Chondrocyte (in vitro differentiated cells): ENCODE results near the gene SLC45A2. TPM values are rescaled to one million over a fixed set of nuclear protein-coding genes. Genes with fewer than 3 reads are reported as not detected.
A peak's percentile ranks its signal among the peaks of the same experiment; 100 is the strongest.
"Not testable (repeated sequence)": the region's sequence is repeated elsewhere in the genome, so short reads cannot be mapped to it uniquely, and the experiment has no call there.

Source experiments
- DNase-seq: peaks from one replicate; pipeline ENCODE4 v3.0.0; 2021; ENCODE audit warnings: mixed read lengths, low spot score
- H3K27ac Mint-ChIP-seq: one replicate; pipeline ENCODE4 v1.8.0; 2021; ENCODE audit warnings: mild to moderate bottlenecking, moderate library complexity, mixed read lengths; ENCODE audit not compliant: unreplicated experiment
- H3K27me3 Mint-ChIP-seq: 2 replicates; pipeline ENCODE4 v1.8.0; 2021; ENCODE audit warnings: low read depth, mixed read lengths
- H3K36me3 Mint-ChIP-seq: 2 replicates; pipeline ENCODE4 v1.8.0; 2021; ENCODE audit warnings: low read depth, mixed read lengths
- H3K4me1 Mint-ChIP-seq: 2 replicates; pipeline ENCODE4 v1.8.0; 2021; ENCODE audit warnings: low read depth, mild to moderate bottlenecking, mixed read lengths
- H3K4me3 Mint-ChIP-seq: one replicate; pipeline ENCODE4 v1.8.0; 2021; ENCODE audit warnings: mild to moderate bottlenecking, moderate library complexity, mixed read lengths; ENCODE audit not compliant: unreplicated experiment
- H3K9me3 Mint-ChIP-seq: 2 replicates; pipeline ENCODE4 v1.8.0; 2021; ENCODE audit warnings: low read depth, mixed read lengths
- total RNA-seq: library from RNA; stranded (reverse); gene quantifications from 3 replicates; pipeline ENCODE4 v1.2.1, GENCODE V29; 2021
- TF ChIP-seq, protein P1 (sequence below): fragments of 200-600 bp; sonication (generic); IDR thresholded peaks from 2 replicates; pipeline ENCODE4 v1.5.0; 2021; ENCODE audit warnings: antibody characterized with exemption, mild to moderate bottlenecking, moderate library complexity

SLC45A2 gene
- total RNA-seq, 1 donor from 2014 or later, result 0.12 TPM

DNA sequence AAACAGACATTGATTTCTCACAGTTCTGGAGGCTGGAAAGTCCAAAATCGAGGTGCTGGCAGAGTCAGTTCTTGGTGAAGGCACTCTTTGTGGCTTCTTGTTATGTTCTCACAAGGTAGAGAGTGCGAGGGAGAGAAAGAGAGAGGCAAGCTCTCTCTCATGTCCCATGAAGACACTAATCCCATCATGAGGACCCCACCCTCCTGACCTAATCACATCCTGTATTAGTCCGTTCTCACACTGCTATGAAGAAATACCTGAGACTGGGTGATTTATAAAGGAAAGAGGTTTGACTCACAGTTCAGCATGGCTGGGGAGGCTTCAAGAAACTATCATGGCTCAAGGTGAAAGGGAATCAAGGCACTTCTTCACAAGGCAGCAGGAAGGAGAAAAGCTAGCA, 29.1 kb upstream of the SLC45A2 start:
- peaks cover 19% of the 10 kb centered on the region for H3K4me1 Mint-ChIP-seq
- DNase-seq, result no peak
- H3K27ac Mint-ChIP-seq, result no peak overlapping the region
- TF ChIP-seq, protein P1, sequence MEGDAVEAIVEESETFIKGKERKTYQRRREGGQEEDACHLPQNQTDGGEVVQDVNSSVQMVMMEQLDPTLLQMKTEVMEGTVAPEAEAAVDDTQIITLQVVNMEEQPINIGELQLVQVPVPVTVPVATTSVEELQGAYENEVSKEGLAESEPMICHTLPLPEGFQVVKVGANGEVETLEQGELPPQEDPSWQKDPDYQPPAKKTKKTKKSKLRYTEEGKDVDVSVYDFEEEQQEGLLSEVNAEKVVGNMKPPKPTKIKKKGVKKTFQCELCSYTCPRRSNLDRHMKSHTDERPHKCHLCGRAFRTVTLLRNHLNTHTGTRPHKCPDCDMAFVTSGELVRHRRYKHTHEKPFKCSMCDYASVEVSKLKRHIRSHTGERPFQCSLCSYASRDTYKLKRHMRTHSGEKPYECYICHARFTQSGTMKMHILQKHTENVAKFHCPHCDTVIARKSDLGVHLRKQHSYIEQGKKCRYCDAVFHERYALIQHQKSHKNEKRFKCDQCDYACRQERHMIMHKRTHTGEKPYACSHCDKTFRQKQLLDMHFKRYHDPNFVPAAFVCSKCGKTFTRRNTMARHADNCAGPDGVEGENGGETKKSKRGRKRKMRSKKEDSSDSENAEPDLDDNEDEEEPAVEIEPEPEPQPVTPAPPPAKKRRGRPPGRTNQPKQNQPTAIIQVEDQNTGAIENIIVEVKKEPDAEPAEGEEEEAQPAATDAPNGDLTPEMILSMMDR, result no peak
- H3K27me3 Mint-ChIP-seq, result no peaks in the 10 kb centered on the region
- no peaks in the 10 kb centered on the region for H3K9me3 Mint-ChIP-seq
- H3K4me3 Mint-ChIP-seq, result no peak overlapping the region
- no peaks in the 10 kb centered on the region for H3K36me3 Mint-ChIP-seq

GRCh38 chr5:34012791-34013190, 28.3 kb upstream of the SLC45A2 start:
- Mint-ChIP-seq H3K4me3 (no peak overlapping the region), H3K27ac (peak overlapping the region; percentile 1), H3K27me3 (no peaks in the 10 kb centered on the region), H3K4me1 (peaks cover 22% of the 10 kb centered on the region), H3K36me3 (no peaks in the 10 kb centered on the region), H3K9me3 (no peaks in the 10 kb centered on the region)
- DNase-seq, result no peak
- TF ChIP-seq, protein P1, result no peak

- Mint-ChIP-seq H3K4me1 (peaks cover 31% of the 10 kb centered on the region), H3K27me3 (no peaks in the 10 kb centered on the region), H3K4me3 (no peak overlapping the region), H3K36me3 (no peaks in the 10 kb centered on the region), H3K27ac (no peak overlapping the region), H3K9me3 (no peaks in the 10 kb centered on the region)
- TF ChIP-seq, protein P1, result no peak
- DNase-seq, result no peak
These were observed 27.0 kb upstream of the SLC45A2 start for GRCh38 chr5:34011536-34011935.

DNA sequence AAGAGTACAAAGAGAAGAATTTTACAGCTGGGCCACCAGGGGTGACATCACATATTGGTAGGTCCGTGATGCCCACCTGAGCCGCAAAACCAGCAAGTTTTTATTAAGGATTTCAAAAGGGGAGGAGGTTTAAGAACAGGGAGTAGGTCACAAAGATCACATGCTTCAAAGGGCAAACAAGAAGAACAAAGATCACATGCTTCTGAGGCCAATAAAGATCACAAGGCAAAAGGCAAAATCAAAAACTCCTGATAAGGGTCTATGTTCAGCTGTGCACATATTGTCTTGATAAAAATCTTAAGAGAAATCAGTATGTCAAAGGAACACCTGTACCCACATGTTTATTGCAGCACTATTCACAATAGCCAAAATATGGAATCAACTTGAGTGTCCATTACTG, 25.7 kb upstream of the SLC45A2 start:
- H3K36me3 Mint-ChIP-seq, H3K4me3 Mint-ChIP-seq, H3K9me3 Mint-ChIP-seq, DNase-seq, H3K27ac Mint-ChIP-seq, H3K27me3 Mint-ChIP-seq: not testable (repeated sequence)
- H3K4me1 Mint-ChIP-seq, result peaks cover 44% of the 10 kb centered on the region

GRCh38 chr5:34009610-34010009, 25.1 kb upstream of the SLC45A2 start:
- Mint-ChIP-seq H3K4me3 (no peak overlapping the region), H3K9me3 (no peaks in the 10 kb centered on the region), H3K27me3 (no peaks in the 10 kb centered on the region), H3K4me1 (peaks cover 42% of the 10 kb centered on the region), H3K27ac (no peak overlapping the region), H3K36me3 (no peaks in the 10 kb centered on the region)
- TF ChIP-seq, protein P1, result no peak
- DNase-seq, result no peak

DNA sequence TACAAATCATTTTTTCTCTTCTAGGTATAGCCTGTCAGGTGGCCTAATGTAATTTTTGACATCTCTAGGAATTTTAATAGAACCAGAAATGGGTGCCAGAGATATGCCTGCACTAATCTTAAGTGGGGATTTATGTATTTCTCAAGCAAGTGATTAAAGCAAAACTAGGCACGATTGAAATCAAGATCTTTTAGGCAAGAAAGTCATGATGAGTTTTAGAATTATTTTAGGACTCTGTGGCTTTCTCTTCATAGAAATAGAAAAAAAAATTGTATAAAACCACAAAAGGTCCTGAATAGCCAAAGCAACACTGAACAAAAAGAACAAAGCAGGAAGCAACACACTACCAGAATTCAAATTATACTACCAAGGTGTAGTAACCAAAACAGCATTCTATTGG, 24.3 kb upstream of the SLC45A2 start:
- no peaks in the 10 kb centered on the region for H3K9me3 Mint-ChIP-seq

More for the DNA sequence above, 24.3 kb upstream of the SLC45A2 start:
- Mint-ChIP-seq H3K27me3 (no peaks in the 10 kb centered on the region), H3K4me1 (peaks cover 49% of the 10 kb centered on the region), H3K36me3 (peaks cover 2% of the 10 kb centered on the region), H3K27ac (peak overlapping the region; percentile 90), H3K4me3 (peak overlapping the region; percentile 87)
- TF ChIP-seq, protein P1, result no peak
- no peak for DNase-seq
